ENCODE data around the gene IFNA6.

DNA sequence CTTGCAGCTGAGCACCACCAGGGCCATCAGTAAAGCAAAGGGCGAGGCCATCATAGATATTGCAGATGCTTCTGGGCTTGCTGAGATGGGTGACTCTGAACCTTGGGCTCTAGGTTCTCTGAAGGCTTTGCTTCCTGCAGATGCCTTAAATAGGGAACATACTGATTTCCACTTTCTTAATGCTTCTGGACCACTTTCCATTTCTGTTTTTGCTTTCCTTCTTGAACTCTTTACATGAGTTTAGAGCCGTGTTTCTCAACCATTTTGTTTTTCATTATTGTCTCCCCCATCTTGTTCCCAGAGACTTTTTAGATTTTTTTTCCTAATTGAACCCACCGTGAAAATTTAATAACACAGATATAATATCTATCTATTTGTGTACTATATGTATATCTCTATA, 17.3 kb upstream of the IFNA6 start, which contains the start of gene IFNA13:
- TF ChIP-seq, protein P1, sequence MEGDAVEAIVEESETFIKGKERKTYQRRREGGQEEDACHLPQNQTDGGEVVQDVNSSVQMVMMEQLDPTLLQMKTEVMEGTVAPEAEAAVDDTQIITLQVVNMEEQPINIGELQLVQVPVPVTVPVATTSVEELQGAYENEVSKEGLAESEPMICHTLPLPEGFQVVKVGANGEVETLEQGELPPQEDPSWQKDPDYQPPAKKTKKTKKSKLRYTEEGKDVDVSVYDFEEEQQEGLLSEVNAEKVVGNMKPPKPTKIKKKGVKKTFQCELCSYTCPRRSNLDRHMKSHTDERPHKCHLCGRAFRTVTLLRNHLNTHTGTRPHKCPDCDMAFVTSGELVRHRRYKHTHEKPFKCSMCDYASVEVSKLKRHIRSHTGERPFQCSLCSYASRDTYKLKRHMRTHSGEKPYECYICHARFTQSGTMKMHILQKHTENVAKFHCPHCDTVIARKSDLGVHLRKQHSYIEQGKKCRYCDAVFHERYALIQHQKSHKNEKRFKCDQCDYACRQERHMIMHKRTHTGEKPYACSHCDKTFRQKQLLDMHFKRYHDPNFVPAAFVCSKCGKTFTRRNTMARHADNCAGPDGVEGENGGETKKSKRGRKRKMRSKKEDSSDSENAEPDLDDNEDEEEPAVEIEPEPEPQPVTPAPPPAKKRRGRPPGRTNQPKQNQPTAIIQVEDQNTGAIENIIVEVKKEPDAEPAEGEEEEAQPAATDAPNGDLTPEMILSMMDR (IDR thresholded peaks at IDR 0.05; ENCODE audit: low read length) = no peak
- no peak for TF ChIP-seq EZH2phosphoT487 (IDR thresholded peaks at IDR 0.05; ENCODE audit: low read length)
- no peak for TF ChIP-seq EZH2 (optimal IDR thresholded peaks at IDR 0.05; ENCODE audit: low read depth, low read length)
